GM21737 (cell line): ENCODE data around the gene RRP9.

Experiments
- ATAC-seq: cut with Tn5 transposase; IDR thresholded peaks from one replicate; pipeline ENCODE4 v1.9.1; 2021; ENCODE audit warnings: mild to moderate bottlenecking, moderate library complexity; ENCODE audit not compliant: unreplicated experiment

The RRP9 gene

DNA sequence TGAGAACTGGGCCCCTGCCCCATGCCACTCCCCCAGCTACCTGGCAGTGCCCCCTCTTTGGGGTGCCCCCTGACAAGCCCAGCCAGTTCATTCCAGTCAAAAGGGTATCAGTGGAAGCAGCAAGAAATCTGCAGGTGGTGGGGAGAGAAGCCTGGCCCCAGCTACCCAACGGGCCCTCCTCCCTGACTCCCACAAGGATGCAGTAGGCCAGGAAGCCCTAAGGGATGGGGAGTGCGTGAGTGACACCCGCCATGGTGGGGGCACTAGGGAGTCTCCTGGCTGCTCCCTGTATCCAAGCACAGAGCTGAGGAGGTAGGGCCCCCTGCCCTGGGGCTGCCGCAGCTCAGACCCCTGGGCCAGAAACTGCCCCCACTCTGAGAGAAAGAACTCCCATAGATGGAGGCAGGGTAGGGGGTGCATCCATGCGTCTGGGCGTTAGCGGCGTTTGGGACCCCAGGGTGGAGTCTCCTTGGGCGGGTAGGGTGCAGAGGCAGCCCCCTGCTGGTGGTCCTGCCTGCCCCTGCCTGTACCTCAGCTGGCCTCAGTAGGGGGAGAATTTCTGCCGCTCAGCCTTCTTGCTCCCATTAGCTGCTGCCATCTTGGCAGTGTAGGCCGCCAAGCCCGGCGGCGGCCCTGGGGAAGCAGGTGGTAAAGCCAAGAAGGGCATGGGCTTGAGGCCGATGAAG, 16.0 kb upstream of the RRP9 start:
- no peak for ATAC-seq

DNA sequence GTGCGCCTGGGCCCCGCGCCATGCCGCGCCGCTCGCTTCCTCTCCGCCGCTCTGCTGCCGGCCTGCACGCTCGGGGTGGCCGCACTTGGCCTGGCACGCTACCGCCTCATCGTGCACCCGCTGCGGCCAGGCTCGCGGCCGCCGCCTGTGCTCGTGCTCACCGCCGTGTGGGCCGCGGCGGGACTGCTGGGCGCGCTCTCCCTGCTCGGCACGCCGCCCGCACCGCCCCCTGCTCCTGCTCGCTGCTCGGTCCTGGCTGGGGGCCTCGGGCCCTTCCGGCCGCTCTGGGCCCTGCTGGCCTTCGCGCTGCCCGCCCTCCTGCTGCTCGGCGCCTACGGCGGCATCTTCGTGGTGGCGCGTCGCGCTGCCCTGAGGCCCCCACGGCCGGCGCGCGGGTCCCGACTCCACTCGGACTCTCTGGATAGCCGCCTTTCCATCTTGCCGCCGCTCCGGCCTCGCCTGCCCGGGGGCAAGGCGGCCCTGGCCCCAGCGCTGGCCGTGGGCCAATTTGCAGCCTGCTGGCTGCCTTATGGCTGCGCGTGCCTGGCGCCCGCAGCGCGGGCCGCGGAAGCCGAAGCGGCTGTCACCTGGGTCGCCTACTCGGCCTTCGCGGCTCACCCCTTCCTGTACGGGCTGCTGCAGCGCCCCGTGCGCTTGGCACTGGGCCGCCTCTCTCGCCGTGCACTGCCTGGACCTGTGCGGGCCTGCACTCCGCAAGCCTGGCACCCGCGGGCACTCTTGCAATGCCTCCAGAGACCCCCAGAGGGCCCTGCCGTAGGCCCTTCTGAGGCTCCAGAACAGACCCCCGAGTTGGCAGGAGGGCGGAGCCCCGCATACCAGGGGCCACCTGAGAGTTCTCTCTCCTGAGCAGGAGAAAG, 14.4 kb upstream of the RRP9 start:
- no peak for ATAC-seq

DNA sequence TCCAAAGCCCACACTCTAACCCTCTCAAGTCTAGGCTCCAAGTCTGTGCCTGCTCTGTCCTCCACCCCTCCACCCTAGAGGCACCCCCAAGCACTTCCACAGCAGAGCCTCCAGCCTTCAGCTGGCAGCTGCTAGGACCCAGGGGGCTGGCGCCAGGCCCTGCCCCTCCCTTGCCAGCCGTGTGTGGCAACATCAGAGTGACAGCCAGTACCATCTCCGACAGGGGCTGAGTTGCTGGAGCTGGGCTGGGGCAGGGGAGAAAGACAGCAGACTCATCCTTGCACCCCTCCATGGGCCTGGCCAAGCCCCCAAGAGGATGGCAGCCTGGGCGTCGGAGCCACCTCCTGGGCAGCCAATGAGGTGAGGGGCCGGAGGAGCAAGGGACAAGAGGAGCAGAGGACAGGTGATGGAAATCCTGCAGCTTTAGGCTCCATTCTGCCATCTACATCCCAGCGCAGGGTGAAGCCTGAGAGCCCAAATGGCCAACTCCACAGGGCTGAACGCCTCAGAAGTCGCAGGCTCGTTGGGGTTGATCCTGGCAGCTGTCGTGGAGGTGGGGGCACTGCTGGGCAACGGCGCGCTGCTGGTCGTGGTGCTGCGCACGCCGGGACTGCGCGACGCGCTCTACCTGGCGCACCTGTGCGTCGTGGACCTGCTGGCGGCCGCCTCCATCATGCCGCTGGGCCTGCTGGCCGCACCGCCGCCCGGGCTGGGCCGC, 13.6 kb upstream of the RRP9 start, which contains the start of gene GPR62:
Gene GPR62 (plus strand): TSS at position 207 of the 718 bp plus-strand sequence. CDS start 272 bp downstream, at position 479.
- no peak for ATAC-seq

- no peak for ATAC-seq
These were observed 13.0 kb upstream of the RRP9 start for GRCh38 chr3:51954713-51955112.

DNA sequence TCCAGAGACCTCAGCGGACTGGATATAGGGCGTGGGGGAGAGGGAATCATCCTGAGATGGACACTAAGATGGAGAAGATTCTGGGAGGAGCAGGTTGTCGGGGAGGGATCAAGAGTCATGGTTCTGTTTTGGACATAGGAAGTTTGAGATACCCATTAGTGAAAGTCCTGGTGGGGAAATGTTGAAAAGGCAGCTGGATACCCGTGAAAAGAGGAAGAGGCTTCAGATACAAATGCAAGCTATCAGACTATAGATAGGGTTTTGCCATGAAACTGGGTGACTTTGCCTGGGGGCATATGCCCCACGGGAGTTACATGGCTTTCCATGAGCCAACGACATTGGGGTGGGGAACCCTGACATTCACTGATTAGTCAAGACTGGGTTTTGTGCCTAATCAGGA, 12.4 kb upstream of the RRP9 start:
- no peak for ATAC-seq

DNA sequence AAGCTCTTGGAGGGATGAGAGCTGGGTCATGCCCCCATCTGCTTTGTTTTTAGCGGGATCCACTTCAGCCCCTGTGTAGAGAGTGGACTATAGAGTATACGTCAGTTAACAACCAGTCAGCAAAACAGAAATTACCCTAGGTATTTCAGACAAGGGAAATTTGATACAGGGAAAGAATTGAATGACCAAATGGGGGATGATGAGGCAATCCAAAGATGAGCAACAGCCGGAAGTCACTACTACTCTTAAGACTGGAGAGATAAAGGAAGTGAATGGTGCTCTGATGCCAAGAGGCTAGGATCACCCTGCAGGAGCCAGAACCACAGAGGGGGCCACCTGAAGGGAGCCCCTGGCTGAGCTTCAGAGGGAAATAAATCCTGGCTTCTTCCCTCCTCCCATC, 11.7 kb upstream of the RRP9 start:
- ATAC-seq, result no peak

GRCh38 chr3:51950899-51951298, 9.2 kb upstream of the RRP9 start:
- no peak for ATAC-seq

DNA sequence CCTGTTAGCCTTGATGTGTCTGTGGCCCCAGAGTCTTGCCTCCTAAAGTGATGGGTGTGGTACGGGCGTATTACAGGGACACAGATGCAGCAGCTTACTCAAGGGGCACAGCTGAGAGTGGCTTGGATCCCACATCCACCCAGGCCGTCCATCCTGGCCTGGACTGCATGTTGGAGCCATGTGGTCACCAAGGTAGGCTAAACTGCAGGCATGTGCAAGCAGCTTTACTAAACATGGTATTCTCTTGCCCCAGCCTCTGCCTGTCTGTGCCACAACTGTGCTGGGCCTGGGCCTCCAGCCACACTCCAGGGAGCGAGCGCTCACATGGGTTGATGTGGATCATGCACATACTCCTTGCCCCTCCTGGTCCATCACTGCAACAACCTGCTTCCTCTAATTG, 7.4 kb upstream of the RRP9 start:
- ATAC-seq, result no peak

GRCh38 chr3:51948016-51948580, 6.4 kb upstream of the RRP9 start:
- no peak for ATAC-seq

- ATAC-seq, result no peak
These were observed 5.7 kb upstream of the RRP9 start for GRCh38 chr3:51947215-51947900.

GRCh38 chr3:51946796-51947195, 5.1 kb upstream of the RRP9 start:
- no peak for ATAC-seq

DNA sequence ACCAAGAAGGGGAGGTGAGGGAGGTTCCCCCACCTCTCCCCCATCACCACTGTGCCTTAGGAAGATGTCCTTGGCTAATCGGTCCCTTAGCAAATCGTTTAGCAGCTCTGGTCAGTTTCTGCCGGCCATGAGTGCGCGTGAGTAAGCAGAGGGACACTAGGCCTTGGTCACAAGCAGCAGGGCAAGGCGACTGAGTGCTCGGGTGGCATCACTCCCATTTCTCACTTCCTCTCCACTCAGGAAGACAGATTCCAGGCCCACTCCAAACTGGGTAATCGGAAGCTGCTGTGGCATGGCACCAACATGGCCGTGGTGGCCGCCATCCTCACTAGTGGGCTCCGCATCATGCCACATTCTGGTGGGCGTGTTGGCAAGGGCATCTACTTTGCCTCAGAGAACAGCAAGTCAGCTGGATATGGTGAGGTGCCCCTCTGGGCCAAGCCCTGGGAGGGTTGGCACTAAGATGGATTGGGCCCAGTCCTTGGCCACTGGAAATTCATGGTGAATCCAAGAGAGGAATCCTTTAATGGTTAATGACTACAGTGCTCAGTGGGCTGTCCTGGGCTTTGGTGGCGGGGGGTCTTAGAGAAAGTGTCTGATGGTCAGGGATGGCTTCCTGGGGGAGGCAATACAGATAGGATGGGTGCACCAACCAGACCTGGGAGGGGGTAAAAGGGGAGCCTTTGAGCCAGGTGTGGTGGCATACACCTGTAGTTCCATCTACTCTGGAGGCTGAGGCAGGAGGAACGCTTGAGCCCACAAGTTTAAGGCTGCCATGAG, 4.4 kb upstream of the RRP9 start:
- ATAC-seq, result no peak

DNA sequence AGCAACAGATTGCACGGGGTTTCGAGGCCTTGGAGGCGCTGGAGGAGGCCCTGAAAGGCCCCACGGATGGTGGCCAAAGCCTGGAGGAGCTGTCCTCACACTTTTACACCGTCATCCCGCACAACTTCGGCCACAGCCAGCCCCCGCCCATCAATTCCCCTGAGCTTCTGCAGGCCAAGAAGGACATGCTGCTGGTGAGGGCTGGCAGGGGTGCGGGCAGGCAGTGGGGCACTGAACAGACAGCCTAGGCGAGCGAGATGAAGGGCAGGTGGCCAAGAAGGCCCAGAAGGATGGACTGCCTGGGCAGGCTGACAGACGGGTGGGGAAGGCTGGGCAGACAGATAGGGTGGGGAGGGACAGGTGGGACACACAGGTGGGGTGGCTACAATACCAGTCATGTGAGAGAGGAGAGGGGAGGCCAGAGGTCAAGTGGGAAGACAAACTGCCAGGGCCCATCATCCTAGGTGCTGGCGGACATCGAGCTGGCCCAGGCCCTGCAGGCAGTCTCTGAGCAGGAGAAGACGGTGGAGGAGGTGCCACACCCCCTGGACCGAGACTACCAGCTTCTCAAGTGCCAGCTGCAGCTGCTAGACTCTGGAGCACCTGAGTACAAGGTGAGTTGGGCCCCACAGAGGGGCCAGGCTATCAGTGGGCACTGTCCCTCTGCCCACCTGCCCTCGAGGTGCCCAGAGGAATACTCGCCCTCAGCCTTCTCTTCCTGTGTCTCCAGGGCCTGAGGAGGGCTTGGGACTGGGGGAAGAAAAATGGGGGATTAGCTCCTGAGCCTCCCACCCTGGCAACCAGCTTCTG, 3.5 kb upstream of the RRP9 start:
- no peak for ATAC-seq

DNA sequence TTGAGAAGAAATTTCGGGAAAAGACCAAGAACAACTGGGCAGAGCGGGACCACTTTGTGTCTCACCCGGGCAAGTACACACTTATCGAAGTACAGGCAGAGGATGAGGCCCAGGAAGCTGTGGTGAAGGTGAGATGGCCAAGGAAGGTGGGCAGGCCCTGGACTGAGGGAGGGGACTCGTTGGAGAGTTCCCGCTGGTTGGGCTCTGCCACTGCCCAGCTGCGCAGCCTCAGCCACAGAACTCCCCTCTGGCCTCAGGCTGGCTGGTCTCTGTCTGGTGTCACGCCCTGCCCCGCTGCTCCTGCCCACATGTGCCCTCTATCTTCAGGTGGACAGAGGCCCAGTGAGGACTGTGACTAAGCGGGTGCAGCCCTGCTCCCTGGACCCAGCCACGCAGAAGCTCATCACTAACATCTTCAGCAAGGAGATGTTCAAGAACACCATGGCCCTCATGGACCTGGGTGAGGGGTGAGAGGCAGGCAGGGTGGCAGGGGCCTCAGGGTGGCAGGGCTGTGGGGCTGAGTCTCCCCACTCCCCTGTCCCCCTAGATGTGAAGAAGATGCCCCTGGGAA, 2.8 kb upstream of the RRP9 start:
- no peak for ATAC-seq

- no peak for ATAC-seq
These were observed 2.0 kb upstream of the RRP9 start for GRCh38 chr3:51943451-51944391.

DNA sequence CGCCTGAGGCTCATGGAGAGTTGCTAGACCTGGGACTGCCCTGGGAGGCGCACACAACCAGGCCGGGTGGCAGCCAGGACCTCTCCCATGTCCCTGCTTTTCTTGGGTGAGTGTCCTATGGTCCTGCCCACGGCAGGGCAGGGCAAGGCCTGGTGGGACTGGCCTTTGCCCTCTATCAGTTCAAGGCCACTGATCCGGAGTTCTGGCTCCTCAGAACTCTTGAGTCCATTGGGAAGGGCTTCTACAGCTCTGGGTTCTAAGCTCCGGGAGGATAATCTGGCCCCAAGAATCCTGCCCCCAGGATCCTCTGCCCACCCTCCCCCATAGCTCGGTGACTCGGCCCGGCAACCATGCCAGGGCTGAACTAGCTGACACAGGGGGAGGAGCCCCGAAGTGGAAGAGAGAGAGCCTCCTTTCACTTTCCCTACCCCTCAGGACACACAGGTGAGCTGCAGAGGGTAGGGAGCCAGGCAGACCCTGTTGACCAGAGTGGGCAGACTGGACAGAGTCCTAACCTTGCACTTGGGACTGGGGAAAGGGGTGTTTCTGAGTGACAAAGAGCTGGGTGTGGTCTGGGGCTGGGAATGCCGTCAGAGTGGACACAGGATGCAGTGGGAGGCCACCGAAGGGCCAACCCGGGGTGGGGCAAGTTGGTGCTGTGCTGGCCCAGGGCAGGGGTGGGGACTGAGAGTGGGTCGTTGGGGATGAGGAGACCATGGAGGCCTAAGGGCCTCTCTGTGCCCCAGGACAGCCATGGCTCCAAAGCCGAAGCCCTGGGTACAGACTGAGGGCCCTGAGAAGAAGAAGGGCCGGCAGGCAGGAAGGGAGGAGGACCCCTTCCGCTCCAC, 1.1 kb upstream of the RRP9 start:
- ATAC-seq, result no peak

DNA sequence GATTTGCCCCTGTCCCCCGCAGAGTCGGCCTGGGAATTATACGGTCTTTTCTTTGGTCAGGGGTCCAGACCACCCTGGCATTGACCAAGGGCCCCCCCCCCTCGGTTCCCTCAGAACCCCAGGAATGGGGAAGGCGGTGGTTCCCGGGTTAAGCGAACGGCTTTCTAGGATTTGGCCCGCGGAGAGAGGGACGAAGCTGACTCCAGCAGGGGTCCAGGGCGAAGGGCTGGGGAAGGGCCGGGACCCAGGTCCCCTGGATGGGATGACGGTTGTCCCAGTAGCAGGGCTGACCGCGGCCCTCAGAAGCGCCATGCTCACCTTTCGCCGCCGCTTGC, 274 bp downstream of the RRP9 start:
- ATAC-seq, result no peak
